OCI-LY7 (cell line): ENCODE results near the gene GGA2.

Experiments used
- EZH2phosphoT487 ChIP-seq: fragments of 200-600 bp; sonication (generic); IDR thresholded peaks from 2 replicates; pipeline ENCODE4 v1.6.1; 2018; ENCODE audit warnings: low read depth, borderline replicate concordance, mild to moderate bottlenecking, mixed run types, antibody characterized with exemption, low read length, moderate library complexity, mixed read lengths
- TF ChIP-seq, protein P1 (sequence below): fragments of 200-600 bp; sonication (generic); conservative IDR thresholded peaks from 2 replicates; pipeline ENCODE4 v1.5.1; 2014; ENCODE audit warnings: mild to moderate bottlenecking, antibody characterized with exemption, low read length, moderate library complexity, mixed read lengths

DNA sequence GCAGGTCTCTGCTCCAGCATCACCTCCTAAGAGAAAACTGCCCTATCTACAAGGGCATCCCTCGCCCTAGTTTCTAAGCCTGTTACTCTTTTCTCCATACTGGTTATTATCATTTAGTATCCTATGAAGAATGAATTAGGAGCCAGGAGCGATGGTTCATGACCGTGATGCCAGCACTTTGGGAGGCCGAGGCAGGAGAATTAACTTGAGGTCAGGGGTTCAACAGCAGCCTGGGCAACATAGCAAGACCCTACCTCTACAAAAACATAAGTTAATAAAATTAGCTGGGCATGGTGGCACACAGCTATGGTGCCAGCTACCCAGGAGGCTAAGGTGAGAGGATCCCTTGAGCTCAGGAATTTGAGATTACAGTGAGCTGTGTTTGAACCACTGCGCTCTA, 39.6 kb upstream of the GGA2 start:
- TF ChIP-seq EZH2phosphoT487 = no peak
- TF ChIP-seq, protein P1, sequence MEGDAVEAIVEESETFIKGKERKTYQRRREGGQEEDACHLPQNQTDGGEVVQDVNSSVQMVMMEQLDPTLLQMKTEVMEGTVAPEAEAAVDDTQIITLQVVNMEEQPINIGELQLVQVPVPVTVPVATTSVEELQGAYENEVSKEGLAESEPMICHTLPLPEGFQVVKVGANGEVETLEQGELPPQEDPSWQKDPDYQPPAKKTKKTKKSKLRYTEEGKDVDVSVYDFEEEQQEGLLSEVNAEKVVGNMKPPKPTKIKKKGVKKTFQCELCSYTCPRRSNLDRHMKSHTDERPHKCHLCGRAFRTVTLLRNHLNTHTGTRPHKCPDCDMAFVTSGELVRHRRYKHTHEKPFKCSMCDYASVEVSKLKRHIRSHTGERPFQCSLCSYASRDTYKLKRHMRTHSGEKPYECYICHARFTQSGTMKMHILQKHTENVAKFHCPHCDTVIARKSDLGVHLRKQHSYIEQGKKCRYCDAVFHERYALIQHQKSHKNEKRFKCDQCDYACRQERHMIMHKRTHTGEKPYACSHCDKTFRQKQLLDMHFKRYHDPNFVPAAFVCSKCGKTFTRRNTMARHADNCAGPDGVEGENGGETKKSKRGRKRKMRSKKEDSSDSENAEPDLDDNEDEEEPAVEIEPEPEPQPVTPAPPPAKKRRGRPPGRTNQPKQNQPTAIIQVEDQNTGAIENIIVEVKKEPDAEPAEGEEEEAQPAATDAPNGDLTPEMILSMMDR = no peak
